Endometrial microvascular endothelial cells (primary cell): ENCODE data around the gene NHEJ1. TPM values are rescaled to one million over a fixed set of nuclear protein-coding genes. Genes with fewer than 3 reads are reported as not detected.

Experiments
- in situ Hi-C: cut with HindIII; loops from 2 replicates; pipeline ENCODE4 v1.10.0; 2017; ENCODE audit warnings: low sequenced_read_pairs, low pct_unique_long_range_greater_than_20kb; ENCODE audit errors: inconsistent ontology term
- total RNA-seq: library from RNA; depleted of rRNA; stranded (reverse); fragments of >200 nt; gene quantifications from one replicate; pipeline ENCODE4 v1.2.3, GENCODE V29; 2015; ENCODE audit errors: inconsistent ontology term

NHEJ1 gene
- total RNA-seq, 1 donor from 2014 or later = 25.8 TPM

DNA sequence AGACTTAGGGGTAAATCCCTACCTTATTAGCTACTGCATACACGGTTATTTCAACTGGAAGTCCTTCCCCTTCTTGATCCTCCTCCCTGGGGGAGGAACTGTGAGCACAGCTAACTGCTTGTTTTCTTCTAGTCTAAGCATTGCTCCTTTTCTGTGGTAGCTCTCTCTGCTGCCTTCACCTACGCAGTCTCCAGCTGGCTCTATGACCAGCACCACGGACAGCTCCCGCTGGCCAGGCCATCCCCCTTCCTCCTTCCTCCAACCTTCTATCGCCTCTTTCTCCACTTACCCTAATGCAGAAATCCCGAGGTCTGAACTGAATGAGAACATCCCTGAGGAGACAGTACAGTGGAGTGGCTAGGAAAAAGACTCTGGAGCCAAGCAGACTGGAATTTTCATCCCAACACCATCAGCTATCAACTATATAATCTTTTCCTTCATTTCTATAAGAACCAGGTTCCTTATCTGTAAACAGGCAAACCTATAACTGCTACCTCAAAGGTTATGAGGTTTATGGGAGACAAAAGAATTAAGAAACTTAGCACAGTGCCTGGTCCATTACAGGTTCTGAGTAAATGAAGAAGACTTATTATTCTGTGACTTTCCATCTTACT is 114.6 kb downstream of the NHEJ1 start:
- in situ Hi-C loops = no loop called here

DNA sequence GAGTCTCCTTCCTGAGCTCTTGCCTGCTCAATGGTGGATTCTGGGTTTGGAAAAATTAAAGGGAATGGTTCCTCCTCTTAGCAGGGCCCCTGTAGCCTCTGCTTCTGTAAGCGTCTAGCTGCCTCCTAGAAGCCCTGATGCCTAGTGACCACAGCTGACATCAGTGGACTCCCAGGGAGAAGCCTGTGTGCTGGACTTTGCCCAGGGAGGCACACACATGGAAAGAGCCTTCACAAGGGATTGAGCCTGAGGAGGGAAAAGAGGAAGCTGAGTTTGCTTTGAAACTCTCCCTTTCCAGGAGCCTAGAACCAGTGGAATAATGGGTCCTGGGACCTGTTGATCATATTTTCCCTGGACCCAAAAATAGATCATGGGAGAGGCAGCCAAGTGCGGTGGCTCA is 117.9 kb downstream of the NHEJ1 start:
- in situ Hi-C loops = no loop called here

DNA sequence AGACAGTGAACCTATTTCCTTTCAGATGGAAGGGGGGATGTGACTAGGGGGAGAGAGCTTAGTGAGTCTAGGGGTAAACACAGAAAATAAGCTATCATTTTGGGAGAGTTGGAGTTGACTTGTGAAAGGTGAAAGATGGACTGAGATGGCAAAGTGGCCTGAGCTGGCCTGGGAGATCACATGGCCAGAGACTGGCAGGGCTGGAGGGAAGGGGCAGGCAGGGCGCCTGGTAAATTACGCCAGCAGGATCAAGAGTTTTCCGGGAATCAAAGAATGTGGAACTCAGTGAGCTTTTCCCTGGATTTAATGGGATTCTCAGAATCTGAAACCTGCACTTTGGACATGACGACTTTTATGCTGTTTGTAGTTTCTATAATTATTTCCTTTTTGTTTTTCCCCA is 118.5 kb downstream of the NHEJ1 start:
- in situ Hi-C loops = no loop called here

DNA sequence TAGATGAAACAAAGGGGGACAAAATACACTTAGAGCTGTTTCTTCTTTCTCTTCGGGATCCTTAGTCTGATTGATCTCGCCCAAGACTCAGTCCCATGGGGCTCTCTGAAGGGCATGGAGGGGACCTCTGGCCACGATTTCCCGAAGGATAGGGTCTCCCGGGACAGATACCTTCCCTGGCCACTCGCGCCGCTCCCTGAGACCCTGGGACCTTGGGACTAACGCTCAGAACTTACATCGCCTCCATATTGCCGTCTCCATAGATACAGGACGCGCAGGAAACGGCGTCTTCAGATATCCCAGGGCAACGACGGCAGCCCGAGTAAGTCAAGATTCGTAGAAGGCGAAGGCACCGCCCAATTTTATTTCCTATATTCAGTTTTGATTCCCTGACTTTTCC is 119.4 kb downstream of the NHEJ1 start, which contains the start of gene CFAP65:
TSS of gene CFAP65 (minus strand) at position 265 of the 400 bp plus-strand sequence. CDS start 2,468 bp downstream, outside the sequence.
- in situ Hi-C loops = no loop called here

DNA sequence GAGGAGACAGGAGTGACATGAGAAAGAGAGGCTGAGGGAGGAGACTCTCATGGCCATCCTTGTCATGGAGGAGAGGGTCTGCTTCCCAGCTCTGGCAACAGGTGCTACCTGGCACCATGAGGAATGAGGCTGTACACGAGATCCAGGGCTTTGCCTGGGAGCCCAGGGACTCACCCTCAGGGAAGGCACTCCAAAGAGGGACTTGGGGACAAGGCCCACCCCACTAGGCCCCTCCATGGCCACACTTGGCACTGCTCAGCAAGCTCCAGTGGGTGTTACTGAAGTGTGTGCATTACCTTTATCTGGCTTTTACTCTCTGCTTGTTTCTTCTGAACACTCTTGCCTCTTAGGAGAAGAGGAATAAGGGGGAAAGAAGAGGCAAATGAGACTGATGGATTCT is 122.0 kb downstream of the NHEJ1 start:
- in situ Hi-C loops = no loop called here

DNA sequence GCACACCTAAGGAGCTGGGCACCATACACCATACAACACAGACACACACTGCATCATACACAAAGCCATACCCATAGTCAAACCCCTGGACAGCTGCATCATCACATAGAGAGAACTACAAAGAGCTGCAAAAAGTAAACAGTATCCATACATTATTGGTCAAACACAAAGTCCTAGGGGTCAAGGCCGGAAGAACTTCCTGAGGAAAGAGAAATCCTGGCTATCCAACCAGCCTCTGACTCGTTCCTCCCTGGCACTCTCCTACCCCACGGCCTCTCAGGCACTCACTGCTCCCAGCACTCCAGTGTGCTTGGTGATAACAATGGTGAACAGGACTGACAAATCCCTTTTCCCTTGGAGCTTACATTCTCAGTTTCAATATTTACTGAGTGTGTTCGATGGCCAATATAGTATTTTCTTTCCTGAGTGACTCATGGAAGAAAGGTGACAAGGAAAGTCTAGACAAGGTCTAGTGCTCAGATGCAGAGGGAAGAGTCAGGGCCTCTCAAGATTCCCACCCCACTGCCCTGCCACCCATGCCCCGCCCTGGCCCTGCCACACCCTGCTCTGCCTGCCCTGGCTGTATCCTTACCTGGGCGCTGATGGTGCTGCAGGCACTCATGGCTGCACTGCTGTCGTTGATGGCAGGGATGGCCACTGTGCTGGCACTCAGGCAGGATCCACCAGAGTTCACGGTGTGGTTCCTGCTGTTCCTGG is 122.7 kb downstream of the NHEJ1 start:
- in situ Hi-C loops = no loop called here

DNA sequence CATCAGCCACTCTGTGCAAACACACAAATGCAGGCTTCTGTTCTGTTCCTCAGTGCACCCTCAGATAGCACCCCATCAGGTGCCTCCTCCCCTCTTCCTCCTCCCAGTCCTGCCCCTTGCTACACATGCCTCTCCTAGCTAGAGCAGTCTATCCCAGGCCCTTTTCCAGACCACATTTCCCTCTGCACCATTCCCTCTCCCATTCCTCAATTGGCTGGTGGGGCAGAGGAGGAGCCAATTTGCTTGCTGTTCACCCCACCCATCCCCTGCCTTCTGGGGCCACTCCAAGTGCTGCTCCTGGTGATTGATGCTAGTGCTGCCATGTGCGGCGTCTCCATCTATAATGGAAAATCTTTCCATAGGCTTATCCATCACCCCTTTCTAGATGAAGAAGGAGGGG is 124.7 kb downstream of the NHEJ1 start:
- in situ Hi-C loops = no loop called here

DNA sequence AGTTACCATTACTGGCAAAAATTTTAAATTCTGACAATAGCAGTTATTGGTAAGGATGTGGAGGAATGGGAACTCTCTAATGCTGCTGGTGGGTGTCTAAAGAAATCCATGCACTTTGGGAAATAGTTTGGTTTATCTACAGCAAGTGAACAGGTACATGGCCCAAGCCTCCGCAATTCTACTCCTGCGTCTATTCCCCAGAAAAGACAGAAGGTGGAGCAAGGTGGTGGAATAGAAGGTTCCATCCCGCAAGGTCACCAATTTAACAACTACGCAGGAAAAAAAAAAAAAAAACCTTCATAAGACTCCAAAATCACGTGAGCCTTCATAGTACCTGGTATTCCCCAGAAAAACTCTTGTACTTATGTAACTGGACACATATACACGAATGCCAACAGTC is 125.8 kb downstream of the NHEJ1 start:
- in situ Hi-C loops = no loop called here

DNA sequence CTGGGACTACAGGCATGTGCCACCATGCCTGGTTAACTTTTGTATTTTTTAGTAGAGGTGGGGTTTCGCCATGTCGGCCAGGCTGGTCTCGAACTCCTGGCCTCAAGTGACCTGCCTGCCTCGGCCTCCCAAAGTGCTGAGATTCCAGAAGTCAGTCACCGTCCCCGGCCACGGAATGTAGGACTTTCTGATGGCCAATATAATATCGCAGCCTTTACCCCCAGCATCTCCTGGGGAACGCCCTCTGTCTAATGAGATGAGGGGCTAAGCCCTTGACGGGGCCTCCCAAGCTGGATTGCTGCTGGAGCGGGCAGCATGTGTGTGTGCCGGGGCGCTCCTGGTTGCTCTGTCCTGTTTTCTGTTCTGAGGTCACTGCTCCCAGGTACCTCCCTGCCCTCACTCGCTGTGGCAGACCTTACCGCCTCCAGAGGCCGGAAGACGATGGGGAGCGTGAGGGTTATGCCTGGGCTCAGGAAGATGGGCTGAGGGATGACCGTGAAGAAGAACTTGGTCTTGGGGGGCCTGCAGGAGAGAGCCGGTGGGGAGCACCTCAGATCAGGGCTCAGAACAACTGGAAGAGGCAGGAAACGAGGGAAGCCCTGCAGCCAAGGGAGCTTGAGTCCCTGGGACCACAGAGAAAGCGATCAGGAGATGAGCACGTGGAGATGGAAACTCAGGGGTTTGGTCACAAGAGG is 128.4 kb downstream of the NHEJ1 start:
- in situ Hi-C loops = no loop called here

DNA sequence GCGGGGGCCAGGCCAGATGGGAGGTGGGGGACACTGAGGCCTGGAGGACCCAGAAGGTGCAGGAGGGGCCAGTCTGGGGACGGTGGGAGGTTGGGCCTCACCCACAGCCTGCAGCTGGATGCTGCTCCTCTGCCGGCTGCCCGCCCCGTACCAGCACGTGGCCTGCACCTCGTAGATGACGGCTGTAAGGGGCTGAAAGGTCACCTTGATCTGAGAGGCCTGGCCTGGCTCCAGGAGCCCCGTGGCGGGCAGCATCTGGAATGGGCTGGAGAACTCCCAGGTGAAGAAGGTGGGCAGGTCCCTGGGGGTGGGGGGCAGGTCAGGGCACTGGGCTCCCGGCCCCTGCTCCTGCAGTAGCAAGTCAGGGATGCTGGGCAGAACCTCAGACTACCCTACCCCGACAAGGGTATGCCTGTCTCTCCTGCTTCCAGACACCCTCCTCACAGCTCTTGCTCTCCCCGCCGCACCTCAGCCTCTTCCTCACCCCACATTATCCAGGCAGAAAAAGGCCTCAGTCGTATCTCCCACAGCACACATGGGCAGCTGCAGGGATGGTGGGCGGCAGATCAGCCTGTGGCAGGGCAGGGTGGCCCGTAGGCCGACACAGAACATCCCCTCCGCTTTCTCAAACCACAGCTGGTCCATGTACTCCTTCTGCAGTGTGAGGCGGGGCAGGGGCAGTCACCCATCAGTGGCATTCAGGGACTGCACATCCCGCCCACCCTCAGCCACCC is 129.4 kb downstream of the NHEJ1 start:
- in situ Hi-C loops = no loop called here

DNA sequence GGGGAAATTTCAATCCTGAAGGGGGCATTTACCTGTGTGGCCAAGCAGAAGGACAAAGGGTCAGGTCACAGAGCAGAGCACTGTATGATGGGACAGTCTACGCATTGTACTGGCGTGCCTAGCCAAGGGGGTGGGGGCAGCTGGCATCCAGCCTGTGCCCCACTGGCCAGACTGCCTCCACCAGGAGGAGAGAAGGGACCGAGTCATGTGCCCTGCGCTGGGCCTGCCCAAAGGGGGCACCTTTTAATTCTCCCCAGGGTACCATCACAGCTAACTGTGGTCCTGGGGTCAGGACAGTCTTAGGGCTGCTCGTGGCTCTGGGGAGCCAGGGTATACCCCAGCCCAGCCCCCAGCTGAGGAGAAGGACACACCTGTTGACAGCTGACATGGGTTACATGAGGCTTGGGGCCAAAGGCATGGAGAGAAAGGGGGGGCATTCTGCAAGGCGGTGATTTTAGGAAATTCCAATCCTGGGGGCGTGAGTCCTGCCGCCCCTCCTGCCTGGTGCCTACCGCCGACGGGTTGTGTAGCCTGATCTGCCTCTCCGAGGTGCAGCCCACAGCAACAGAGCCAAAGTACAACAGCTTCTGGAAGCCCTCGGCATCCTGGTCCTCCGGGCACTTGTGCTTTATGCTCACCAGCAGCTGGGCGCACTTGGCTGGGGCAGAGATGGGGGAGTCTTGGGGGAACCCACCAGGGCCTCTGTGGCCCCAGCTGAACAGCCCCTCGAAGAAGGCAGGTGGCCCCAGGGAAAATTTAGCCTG is 130.3 kb downstream of the NHEJ1 start:
- in situ Hi-C loops = no loop called here

DNA sequence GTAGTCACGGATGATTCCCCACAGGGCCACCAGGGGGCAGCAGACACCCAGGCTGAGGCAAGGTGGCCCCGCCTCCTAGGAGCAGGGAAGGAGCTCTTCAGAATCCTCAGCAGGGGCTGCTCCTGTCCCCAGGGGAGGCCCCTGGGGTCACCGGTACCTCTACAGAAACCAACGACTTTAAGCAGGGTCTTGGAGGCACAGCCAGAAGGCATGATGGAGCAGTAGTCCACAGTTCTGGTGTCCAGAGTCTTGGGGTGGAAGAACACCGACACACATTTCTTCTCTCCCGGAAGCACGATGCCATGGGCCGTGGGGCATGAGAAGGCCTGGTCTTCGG is 130.8 kb downstream of the NHEJ1 start:
- in situ Hi-C loops = no loop called here

DNA sequence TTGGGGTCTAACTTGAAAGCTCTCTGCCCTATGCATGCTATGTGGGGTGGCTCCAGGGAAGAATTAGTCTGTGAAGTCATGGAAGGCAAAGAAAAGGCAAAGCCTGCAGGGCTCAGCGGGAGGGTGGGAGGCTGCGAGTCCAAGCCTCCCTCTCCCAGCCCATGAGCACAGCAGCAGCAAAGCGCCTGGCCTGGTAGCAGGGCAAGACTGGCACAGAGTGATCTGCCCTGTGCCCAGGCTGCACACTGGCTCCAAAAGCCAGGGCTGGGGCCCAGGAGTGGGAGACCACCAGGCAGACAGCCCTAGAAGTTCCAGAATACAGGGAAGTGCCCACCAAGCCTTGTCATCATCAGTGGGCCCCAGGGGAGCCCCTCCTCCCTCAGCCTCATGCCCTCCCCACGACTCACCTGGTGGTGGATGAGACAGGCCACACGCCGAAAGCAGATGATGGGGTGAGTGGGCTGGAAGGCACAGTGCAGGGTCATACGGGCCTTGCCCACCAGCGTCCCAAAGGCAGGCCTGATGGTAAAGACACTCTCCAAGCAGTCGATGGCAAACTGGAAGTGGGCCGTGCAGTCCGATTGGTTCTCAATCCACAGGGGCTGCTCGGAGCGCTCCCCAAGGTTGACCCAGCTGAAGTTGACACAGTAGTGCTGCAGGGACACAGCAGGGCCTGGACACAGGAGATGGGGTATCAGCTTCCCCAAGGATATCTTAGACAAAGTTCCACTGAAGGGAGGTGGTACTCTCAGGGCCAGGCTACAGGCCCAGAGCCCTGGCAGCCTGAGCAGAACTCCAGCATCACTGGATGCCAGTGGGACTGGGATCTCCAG is 131.4 kb downstream of the NHEJ1 start:
- in situ Hi-C loops = no loop called here

DNA sequence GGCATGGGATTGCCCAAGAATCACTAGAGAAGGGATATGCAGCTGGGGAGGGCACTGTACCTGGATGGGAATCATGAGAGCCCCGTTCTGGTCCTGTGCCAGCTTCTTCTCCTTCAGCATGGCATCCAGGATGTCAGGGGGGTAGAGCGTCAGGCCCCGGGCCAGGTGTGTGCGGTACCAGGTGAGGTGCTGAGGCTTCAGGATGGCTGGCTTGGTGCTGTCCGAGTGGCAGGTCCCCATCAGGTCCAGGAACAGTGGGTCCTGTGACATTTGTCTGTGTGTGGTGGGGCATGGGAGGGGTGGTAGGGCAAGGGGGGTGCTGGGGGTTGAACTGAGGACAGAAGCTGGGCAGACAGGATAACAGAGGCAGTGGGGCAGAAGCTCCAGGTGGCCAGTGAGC is 132.5 kb downstream of the NHEJ1 start:
- in situ Hi-C loops = no loop called here

DNA sequence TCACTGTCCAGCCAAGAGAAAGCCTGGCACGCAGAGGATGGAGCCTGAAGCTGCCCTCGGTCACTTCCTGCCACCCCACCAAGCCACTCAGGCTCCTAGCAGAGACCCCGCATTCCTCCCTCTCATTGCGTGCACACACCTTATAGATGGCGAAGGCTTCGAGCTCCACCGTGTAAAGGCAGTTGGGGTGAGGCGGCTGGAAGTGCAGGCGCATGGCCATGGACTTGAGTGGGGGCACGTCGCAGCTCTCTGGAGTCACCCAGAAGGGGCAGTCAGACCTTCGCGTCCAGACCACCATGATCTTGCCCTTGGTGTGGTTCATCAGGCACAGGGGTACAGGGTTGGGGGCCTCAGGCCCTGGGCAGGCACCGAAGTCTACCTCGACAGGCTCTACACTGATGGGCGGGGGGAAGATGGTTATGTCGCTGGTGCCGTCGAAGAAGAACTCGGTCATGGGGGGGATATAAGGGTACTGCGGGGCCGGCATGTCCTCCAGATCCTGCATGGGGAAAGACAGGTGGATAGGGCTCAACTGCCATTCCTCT is 133.0 kb downstream of the NHEJ1 start:
- in situ Hi-C loops = no loop called here

DNA sequence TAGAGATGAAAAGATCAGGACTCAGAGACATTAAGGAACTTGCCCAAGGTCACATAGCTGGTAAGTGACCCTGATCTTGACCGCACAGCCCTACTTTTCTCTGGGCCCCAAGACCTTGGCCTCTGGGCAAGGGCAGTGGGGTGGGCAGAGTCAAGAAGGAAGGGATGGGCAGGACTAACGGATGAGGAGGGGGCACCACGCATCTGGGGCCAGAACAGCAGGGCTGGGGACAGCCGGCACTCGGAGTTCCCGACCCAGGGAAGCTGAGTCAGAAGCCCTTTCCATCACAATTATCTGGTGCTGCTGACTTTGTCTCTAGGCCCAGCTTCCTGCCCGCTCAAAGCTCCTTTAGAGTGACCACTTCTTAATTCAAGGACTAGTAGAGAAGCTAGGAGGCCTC is 133.7 kb downstream of the NHEJ1 start:
- in situ Hi-C loops = no loop called here

DNA sequence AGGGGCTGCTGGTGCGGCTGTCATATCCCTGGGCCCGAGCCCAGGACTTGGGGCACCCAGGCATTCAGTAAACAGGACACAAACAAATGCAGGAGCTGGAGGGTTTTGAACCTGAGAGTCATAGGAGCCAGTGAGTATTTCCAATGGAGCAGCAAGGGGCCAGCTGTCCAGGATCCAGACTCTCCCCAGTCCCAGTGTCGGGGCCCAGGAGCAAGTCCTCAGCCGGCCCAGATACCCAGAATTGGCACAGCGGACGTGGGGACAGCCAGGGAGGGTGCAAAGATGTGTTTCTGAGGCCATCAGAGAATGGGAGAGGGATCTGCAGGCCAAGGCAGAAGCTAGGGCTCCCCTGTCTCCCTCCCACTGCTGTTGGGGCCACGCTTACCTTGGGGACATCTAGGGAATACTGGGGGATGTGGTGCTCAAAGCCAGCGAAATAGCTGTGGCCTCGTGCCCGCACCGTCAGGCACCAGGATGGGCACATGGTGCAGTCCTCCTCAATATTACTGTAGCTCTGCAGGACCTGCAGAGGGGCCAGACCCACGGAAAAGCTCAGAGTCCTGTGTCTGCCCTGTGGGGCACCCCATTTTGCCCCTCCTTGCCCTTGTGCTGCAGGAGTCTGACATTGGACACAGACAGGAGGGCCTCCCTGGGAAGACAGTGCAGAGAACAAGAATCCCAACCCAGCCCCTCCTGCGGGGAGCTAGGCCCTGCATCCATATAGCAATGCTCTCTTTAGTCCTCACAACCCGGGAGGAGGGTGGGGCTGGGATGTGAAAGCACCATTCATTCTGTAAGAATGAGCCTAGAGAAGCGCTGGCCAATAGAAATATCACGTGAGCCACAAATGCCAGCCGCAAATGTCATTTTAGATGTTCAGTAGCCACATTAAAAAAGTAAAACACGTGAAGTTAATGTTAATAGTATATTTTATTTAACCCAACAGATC is 134.7 kb downstream of the NHEJ1 start:
- in situ Hi-C loops = no loop called here
